Endometrial microvascular endothelial cells (primary cell): ENCODE results near the gene AQP10. TPM values are rescaled to one million over a fixed set of nuclear protein-coding genes. Genes with fewer than 3 reads are reported as not detected.
"Not testable (repeated sequence)": the region's sequence is repeated elsewhere in the genome, so short reads cannot be mapped to it uniquely, and the experiment has no call there.

Source experiments
- in situ Hi-C: cut with HindIII; loops from 2 replicates; pipeline ENCODE4 v1.10.0; 2017; ENCODE audit warnings: low sequenced_read_pairs, low pct_unique_long_range_greater_than_20kb; ENCODE audit errors: inconsistent ontology term
- total RNA-seq: library from RNA; depleted of rRNA; stranded (reverse); fragments of >200 nt; gene quantifications from one replicate; pipeline ENCODE4 v1.2.3, GENCODE V29; 2015; ENCODE audit errors: inconsistent ontology term

The AQP10 gene
- total RNA-seq, 1 donor from 2014 or later = not detected

- in situ Hi-C loops = no loop called here
Observed at GRCh38 chr1:154361357-154361756, 40.5 kb downstream of the AQP10 start.

DNA sequence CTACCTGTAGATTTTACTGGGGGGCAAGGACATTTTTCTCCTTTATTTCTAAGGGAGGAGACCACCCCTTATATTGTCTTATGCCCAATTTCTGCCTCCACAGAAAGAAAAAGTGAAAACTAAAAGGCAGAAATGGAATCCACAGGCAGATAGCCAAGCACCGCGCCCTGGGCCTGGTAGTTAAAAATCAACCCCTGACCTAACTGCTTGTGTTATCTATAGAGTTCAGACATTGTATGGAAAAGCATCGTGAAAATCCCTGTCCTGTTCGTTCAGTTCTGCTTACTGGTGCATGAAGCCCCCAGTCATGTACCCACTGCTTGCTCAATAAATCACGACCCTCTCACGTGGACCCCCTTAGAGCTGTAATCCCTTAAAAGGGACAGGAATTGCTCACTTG is 50.5 kb downstream of the AQP10 start:
- in situ Hi-C loops = no loop called here

GRCh38 chr1:154373777-154374357 is 53.0 kb downstream of the AQP10 start:
- in situ Hi-C loops = not testable (repeated sequence)

Other genes with a start within 250 kb of the AQP10 start
- not detected for gene NUP210L, start 166.0 kb upstream of the AQP10 start, total RNA-seq
- gene TPM3, start 129.0 kb upstream of the AQP10 start, total RNA-seq = 973 TPM
- gene CFAP141, start 114.8 kb upstream of the AQP10 start, total RNA-seq = not detected
- 82.6 TPM for gene UBAP2L, start 100.1 kb upstream of the AQP10 start, total RNA-seq
- 136 TPM for gene HAX1, start 48.5 kb upstream of the AQP10 start, total RNA-seq
- 41.0 TPM for gene ATP8B2, start 4.4 kb downstream of the AQP10 start, total RNA-seq
- 8.5 TPM for gene IL6R, start 84.2 kb downstream of the AQP10 start, total RNA-seq
- 2.8 TPM for gene TDRD10, start 181.1 kb downstream of the AQP10 start, total RNA-seq
- 24.9 TPM for gene SHE, start 181.3 kb downstream of the AQP10 start, total RNA-seq
- gene UBE2Q1, start 237.6 kb downstream of the AQP10 start, total RNA-seq = 34.8 TPM
- gene CHRNB2, start 246.7 kb downstream of the AQP10 start, total RNA-seq = not detected